Body of pancreas (tissue), 4 donors: ENCODE data around the gene ABCB11.

ENCODE experiments used
- CTCF ChIP-seq, 7 experiments: fragments of 450-650 bp in 4 of 7; fragments of 200-600 bp in 3 of 7; sonication (generic) in 3 of 7; IDR thresholded peaks; one replicate each; pipeline ENCODE4 v1.5.1; 2016 to 2019; ENCODE audit warnings: antibody characterized with exemption in 7 of 7
- POLR2A ChIP-seq, 3 donors: fragments of 450-650 bp; IDR thresholded peaks; one replicate each; pipeline ENCODE4 v1.6.1; 2016; ENCODE audit warnings: antibody characterized with exemption in 3 of 3, mild to moderate bottlenecking in 2 of 3

DNA sequence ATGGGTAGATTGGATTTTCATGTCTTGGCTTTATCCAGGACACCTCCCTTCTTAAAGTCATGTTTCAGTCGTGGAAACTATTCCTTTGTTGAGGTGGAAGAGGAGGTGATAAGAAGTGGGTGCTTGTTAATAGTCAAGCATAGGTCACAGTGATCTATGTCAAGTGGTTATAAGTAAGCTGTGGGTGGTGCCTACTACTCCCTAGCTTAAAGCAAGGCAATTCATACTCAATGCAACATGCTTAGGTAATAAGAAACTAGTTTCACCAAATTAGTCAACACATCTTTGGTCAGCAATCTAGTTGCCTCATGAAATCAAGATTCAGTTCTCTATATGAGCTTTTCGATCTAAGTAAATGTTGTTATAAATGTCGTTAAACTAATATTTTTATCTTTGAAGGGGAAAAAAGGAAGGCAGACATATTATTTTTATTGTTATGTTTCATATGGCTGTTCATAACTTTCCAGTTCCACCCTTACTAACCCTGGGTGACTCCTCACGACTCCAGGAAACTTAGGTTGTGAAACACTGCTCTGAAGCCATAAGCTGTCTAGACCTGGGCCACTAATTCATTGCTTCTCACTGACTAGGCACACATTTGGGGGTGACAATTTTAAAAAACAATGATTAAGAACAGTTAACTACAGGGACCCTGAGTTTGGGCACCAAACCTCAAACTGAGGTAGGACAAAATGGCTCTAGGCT lies 5.8 kb upstream of the ABCB11 start:
- TF ChIP-seq POLR2A (IDR thresholded peaks at IDR 0.05) (no peak), CTCF (IDR thresholded peaks at IDR 0.05) (no peak)
